Adrenal gland (tissue), 12 donors: ENCODE results near the gene ACAD11. TPM values are rescaled to one million over a fixed set of nuclear protein-coding genes. Genes with fewer than 3 reads are reported as not detected.
A peak's percentile ranks its signal among the peaks of the same experiment; 100 is the strongest.

ENCODE experiments used
- DNase-seq, 7 donors: peaks; one replicate each; pipeline ENCODE4 v3.0.0-alpha.2; 2019 to 2020
- H3K27ac ChIP-seq, 5 donors: fragments of 200-600 bp; sonication (generic) in 4 of 5; 1 replicate in 3 of 5; 2 replicates in 2 of 5; pipeline versions ENCODE4 v1.5.1 to v1.8.0; 2016 to 2020; ENCODE audit warnings: mild to moderate bottlenecking in 1 of 5
- H3K27me3 ChIP-seq: fragments of 200-600 bp; 2 replicates; pipeline ENCODE4 v1.8.0; 2021
- H3K36me3 ChIP-seq, 2 donors: fragments of 200-600 bp; replicated peaks in 1 of 2; 1 replicate in 1 of 2; 2 replicates in 1 of 2; pipeline versions ENCODE4 v1.5.1 to v1.8.0; 2018 to 2022
- H3K4me1 ChIP-seq, 2 donors: fragments of 200-600 bp; replicated peaks in 1 of 2; 1 replicate in 1 of 2; 2 replicates in 1 of 2; pipeline versions ENCODE4 v1.5.1 to v1.8.0; 2018 to 2021
- H3K4me3 ChIP-seq, 4 donors: fragments of 200-600 bp; sonication (generic) in 3 of 4; one replicate each; pipeline ENCODE4 v1.5.1; 2016 to 2018
- H3K9me3 ChIP-seq, 3 donors: fragments of 200-600 bp; sonication (generic) in 1 of 3; replicated peaks in 1 of 3; 1 replicate in 2 of 3; 2 replicates in 1 of 3; pipeline versions ENCODE4 v1.5.1 to v1.8.0; 2016 to 2021
- CTCF ChIP-seq, 6 experiments: fragments of 450-650 bp in 4 of 6; fragments of 200-600 bp in 2 of 6; sonication (generic) in 1 of 6; IDR thresholded peaks; 1 replicate in 5 of 6; 2 replicates in 1 of 6; pipeline versions ENCODE4 v1.5.1 to v1.8.0; 2016 to 2021; ENCODE audit warnings: antibody characterized with exemption in 6 of 6, mild to moderate bottlenecking in 2 of 6, moderate library complexity in 1 of 6
- POLR2A ChIP-seq, 2 donors: fragments of 450-650 bp; IDR thresholded peaks; one replicate each; pipeline ENCODE4 v1.6.1; 2017; ENCODE audit warnings: antibody characterized with exemption in 2 of 2, mild to moderate bottlenecking in 2 of 2, moderate library complexity in 1 of 2
- WGBS, 4 donors: extraction: QIAGEN DNeasy Blood & Tissue Kit in 2 of 4; methylation state at CpG; one replicate each; pipeline versions ENCODE4 v1.1.5 to v1.1.7; 2013 to 2017; 5-methylcytosine and 5-hydroxymethylcytosine counted together
- intact Hi-C, 2 donors: fragments of 100-400 bp; cut with DNase I; formaldehyde crosslinking; loops; one replicate each; pipeline versions ENCODE4 v1.14.1 to v1.15.0; 2022 to 2023
- polyA plus RNA-seq, 3 donors: library from polyadenylated mRNA; stranded (reverse); fragments of 200-250 nt in 2 of 3; fragments of 350-450 nt in 1 of 3; fragmentation: Illumina TruSeq in 1 of 3; extraction: RNeasy Lipid Tissue Mini Kit (QIAGEN cat#74804) in 1 of 3; gene quantifications; one replicate each; pipeline ENCODE4 v1.2.3, GENCODE V29; 2013 to 2014
- total RNA-seq, 9 donors: library from RNA; depleted of rRNA in 4 of 9; stranded (reverse); fragments of >200 nt in 4 of 9; fragments of 120-200 nt in 1 of 9; fragmentation: NEBNext Ultra II Directional in 1 of 9; extraction: Animal tissue kit (Norgen Biotek cat#: 25700) in 1 of 9; gene quantifications; one replicate each; pipeline versions ENCODE4 v1.1.0 to v1.2.4, GENCODE V29; 2013 to 2023
- donor health status: healthy with polysubstance abuse.
- donor health status: Bipolar disorder and iron deficiency.
- donor health status: DM: yes; HTN: yes; CAD: no.
- donor health status: DM: no; HTN: no; CAD: no.
- donor health status: DM: no; HTN: no; CAD: no.
- donor health status: DM: yes; HTN: yes; CAD: no.

Gene ACAD11
- total and polyA plus RNA-seq, 12 donors = 13.6 to 59.1 (median 25.6) TPM

- no peaks in the 10 kb centered on the region for H3K9me3 ChIP-seq
- no peak for TF ChIP-seq POLR2A (IDR thresholded peaks at IDR 0.05)
- TF ChIP-seq CTCF (IDR thresholded peaks at IDR 0.05) = no peak
- no peaks in the 10 kb centered on the region for H3K27me3 ChIP-seq
- peaks cover 17 to 41% of the 10 kb centered on the region in 2 donors for H3K4me1 ChIP-seq
- no peak overlapping the region for H3K27ac ChIP-seq
- no peak for DNase-seq
- H3K36me3 ChIP-seq = no peaks in the 10 kb centered on the region
- intact Hi-C loops = no loop called here
- peak overlapping the region in 1 of 4 donors; percentile 67 for H3K4me3 ChIP-seq
These were observed 2.6 kb upstream of the ACAD11 start for GRCh38 chr3:132662212-132662611.

- H3K36me3 ChIP-seq = no peaks in the 10 kb centered on the region
- H3K9me3 ChIP-seq = no peaks in the 10 kb centered on the region
- intact Hi-C loops = no loop called here
- peak overlapping the region; percentile 91 to 95 (median 94) for H3K27ac ChIP-seq
- H3K4me3 ChIP-seq = peak overlapping the region in 3 of 4 donors; percentile 67 to 92 (median 84)
- no peak for DNase-seq
- H3K27me3 ChIP-seq = no peaks in the 10 kb centered on the region
- peaks cover 17 to 43% of the 10 kb centered on the region in 2 donors for H3K4me1 ChIP-seq
- TF ChIP-seq CTCF (IDR thresholded peaks at IDR 0.05) (no peak), POLR2A (IDR thresholded peaks at IDR 0.05) (no peak)
- 13 to 17% (median 15%) methylated on average over 8 of the region's 8 CpGs for WGBS, 4 donors
These were observed 1.5 kb upstream of the ACAD11 start for GRCh38 chr3:132661101-132661500.

- WGBS, 4 donors = 0 to 3% (median 1%) methylated on average over 5 of the region's 5 CpGs
- TF ChIP-seq POLR2A (IDR thresholded peaks at IDR 0.05) (peak in 1 of 2 donors; percentile 25), CTCF (IDR thresholded peaks at IDR 0.05) (no peak)
- H3K4me1 ChIP-seq = peaks cover 17 to 43% of the 10 kb centered on the region in 2 donors
- no peaks in the 10 kb centered on the region for H3K9me3 ChIP-seq
- peak overlapping the region; percentile 91 to 95 (median 94) for H3K27ac ChIP-seq
- H3K4me3 ChIP-seq = peak overlapping the region; percentile 67 to 97 (median 88)
- no peak for DNase-seq
- H3K27me3 ChIP-seq = no peaks in the 10 kb centered on the region
- H3K36me3 ChIP-seq = no peaks in the 10 kb centered on the region
- intact Hi-C loops = no loop called here
These were observed 1.1 kb upstream of the ACAD11 start for GRCh38 chr3:132660811-132661070.

- peak; percentile 60 to 78 (median 68) for DNase-seq
- intact Hi-C loops = no loop called here
- no peak for TF ChIP-seq CTCF (IDR thresholded peaks at IDR 0.05)
- no peak for TF ChIP-seq POLR2A (IDR thresholded peaks at IDR 0.05)
- Histone ChIP-seq H3K4me3 (peak within 1 kb of the TSS; percentile 67 to 97 (median 88)), H3K27ac (peak within 1 kb of the TSS; percentile 91 to 95 (median 94)), H3K27me3 (no peaks in the 10 kb centered on the region), H3K9me3 (no peaks in the 10 kb centered on the region), H3K4me1 (peaks cover 17 to 43% of the 10 kb centered on the region in 2 donors), H3K36me3 (no peaks in the 10 kb centered on the region)
- 0 to 1% (median 0%) methylated on average over 16 to 64 of the region's 64 CpGs for WGBS, 4 donors
These were observed 622 bp upstream of the ACAD11 start, which contains the start of gene UBA5 for GRCh38 chr3:132660052-132660810. Gene UBA5 (plus strand): TSS chr3:132660329. CDS start chr3:132660538, 209 bp downstream.
